T-helper 1 cell treated with Interleukin-12 subunit alpha and Interleukin-12 subunit beta and Interleukin-4 antibody, amounts not matched to agents 30 ng/mL and 1 ng/mL, for 36 hours (primary cell): ENCODE measurements around the gene AGTPBP1. TPM values are rescaled to one million over a fixed set of nuclear protein-coding genes. Genes with fewer than 3 reads are reported as not detected.

ENCODE experiments used
- intact Hi-C: fragments of 100-400 bp; cut with micrococcal nuclease; formaldehyde crosslinking; loops from one replicate; pipeline ENCODE4 v1.15.1; 2024
- total RNA-seq: library from RNA; stranded (reverse); gene quantifications from 2 replicates; pipeline ENCODE4 v1.2.3, GENCODE V29; 2022

Gene AGTPBP1
- total RNA-seq, 1 donor from 2014 or later, result 29.2 TPM

- intact Hi-C loops, result no loop called here
Observed at GRCh38 chr9:85511746-85512145, 230.0 kb downstream of the AGTPBP1 start.

- intact Hi-C loops, result no loop called here
Observed at GRCh38 chr9:85510830-85511504, 230.8 kb downstream of the AGTPBP1 start.

GRCh38 chr9:85508616-85509015, 233.1 kb downstream of the AGTPBP1 start:
- intact Hi-C loops, result no loop called here

- intact Hi-C loops, result no loop called here
Observed at GRCh38 chr9:85505612-85506011, 236.1 kb downstream of the AGTPBP1 start.

- intact Hi-C loops, result no loop called here
Observed at GRCh38 chr9:85502815-85503655, 238.7 kb downstream of the AGTPBP1 start.

GRCh38 chr9:85501882-85502281, 239.9 kb downstream of the AGTPBP1 start:
- intact Hi-C loops, result no loop called here

- intact Hi-C loops, result no loop called here
Observed at GRCh38 chr9:85501456-85501855, 240.3 kb downstream of the AGTPBP1 start.

Other genes with a start within 250 kb of the AGTPBP1 start
- gene NAA35, start 199.2 kb upstream of the AGTPBP1 start, total RNA-seq, result 24.2 and 24.8 TPM in 2 replicates